22Rv1 (cell line): ENCODE measurements around the gene UBE2D4.
"Not testable (repeated sequence)": the region's sequence is repeated elsewhere in the genome, so short reads cannot be mapped to it uniquely, and the experiment has no call there.

ENCODE experiments used
- H3K27ac ChIP-seq: fragments of 450-650 bp; 2 replicates; pipeline ENCODE4 v1.5.1; 2017
- ZFX ChIP-seq: fragments of 450-650 bp; IDR thresholded peaks from 2 replicates; pipeline ENCODE4 v1.6.1; 2017; ENCODE audit warnings: antibody characterized with exemption, borderline replicate concordance
- TF ChIP-seq, protein P1 (sequence below): fragments of 450-650 bp; IDR thresholded peaks from 2 replicates; pipeline ENCODE4 v1.5.1; 2017; ENCODE audit warnings: mild to moderate bottlenecking

UBE2D4 gene

DNA sequence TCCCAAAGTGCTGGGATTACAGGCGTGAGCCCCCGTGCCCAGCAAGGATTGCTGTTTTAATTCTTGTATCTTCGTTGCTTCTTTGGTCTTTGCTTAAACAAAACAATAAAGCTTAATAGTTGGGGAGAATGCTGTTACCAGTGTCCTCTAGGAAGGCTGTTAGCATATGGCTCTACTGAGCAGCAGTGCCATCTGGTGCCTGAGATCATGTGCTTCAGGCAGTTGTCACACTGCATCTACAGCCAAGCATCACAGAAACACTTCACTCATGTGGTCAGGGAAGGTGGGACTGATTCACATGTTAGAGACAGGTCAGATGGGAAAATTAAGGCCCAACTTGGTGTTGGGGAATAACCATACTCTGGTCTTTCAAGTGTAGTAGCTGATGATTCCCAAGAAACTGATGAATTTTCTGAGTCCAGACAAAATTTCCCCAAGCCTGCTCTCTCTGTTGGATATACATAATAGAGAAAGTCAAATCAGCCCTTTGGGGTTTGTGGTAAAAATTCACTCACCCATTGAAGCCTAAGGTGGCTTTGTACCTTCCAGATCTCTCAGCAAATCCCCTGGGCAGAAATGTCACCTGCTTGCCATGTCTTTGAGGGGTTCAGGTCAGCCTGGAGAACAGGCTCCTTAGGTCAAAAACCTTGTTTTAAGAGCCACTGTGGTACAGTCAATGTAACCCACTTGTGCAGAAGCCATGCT is 28.4 kb downstream of the UBE2D4 start:
- TF ChIP-seq ZFX, result no peak
- TF ChIP-seq, protein P1, sequence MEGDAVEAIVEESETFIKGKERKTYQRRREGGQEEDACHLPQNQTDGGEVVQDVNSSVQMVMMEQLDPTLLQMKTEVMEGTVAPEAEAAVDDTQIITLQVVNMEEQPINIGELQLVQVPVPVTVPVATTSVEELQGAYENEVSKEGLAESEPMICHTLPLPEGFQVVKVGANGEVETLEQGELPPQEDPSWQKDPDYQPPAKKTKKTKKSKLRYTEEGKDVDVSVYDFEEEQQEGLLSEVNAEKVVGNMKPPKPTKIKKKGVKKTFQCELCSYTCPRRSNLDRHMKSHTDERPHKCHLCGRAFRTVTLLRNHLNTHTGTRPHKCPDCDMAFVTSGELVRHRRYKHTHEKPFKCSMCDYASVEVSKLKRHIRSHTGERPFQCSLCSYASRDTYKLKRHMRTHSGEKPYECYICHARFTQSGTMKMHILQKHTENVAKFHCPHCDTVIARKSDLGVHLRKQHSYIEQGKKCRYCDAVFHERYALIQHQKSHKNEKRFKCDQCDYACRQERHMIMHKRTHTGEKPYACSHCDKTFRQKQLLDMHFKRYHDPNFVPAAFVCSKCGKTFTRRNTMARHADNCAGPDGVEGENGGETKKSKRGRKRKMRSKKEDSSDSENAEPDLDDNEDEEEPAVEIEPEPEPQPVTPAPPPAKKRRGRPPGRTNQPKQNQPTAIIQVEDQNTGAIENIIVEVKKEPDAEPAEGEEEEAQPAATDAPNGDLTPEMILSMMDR, result peak; percentile 76
- no peak overlapping the region for H3K27ac ChIP-seq

DNA sequence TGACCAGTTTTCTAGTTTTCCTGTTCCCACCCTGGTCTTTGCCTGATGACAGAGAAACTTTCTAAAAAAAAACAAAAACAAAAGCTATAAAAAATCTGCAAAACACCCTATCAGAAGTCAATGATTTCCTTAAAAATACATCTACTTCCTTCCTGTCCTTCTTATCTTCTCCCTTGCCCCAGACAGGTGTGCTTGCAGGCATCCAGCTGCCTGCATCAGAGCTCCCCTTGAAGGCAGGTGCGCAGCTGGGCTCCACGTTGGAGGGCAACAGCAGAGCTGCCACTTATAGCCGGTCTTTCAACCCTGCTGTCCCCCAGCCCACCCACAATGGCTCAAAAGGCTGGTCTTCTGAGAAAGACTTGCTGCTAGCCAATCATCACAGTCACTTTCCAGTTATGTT is 29.8 kb downstream of the UBE2D4 start:
- H3K27ac ChIP-seq, result no peak overlapping the region
- TF ChIP-seq ZFX, result no peak
- TF ChIP-seq, protein P1, result no peak

DNA sequence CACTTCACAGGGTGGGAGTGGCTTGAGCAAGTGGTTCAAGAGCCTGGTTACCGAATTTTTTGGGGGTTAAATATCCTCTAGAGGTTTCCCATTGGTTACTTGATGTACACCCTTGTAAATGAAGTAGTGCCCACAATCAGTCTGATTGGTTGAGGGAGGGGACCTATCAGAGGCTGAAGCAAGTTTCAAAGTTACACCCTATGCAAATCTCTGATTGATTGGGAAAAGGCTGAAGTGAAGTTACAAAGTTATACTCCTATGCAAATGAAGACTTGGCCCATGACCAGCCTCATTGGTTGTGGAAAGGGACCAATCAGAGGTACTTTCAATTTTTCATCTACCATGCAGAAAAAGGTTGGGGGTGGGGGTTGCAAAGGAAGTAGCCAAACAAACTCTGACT is 34.7 kb downstream of the UBE2D4 start:
- TF ChIP-seq, protein P1, result no peak
- TF ChIP-seq ZFX, result no peak

DNA sequence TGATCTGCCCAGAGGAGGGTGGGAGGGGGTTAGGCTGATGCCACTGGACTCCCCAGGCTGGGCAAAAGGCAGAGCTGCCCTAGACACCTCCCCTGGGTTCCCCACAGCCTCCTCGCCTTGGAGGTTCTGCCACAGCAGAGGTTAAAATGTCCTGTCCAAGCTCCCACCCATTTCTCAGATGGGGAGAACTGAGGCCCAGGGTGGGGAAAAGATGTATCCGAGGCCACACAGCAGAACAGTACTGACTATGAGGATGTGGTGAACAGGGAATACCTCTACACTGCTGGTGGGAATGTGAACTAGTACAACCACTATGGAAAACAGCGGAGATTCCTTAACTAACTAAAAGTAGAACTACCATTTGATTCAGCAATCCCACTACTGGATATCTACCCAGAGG is 40.2 kb downstream of the UBE2D4 start:
- not testable (repeated sequence) for H3K27ac ChIP-seq

More for the DNA sequence above, 34.7 kb downstream of the UBE2D4 start:
- no peak overlapping the region for H3K27ac ChIP-seq

DNA sequence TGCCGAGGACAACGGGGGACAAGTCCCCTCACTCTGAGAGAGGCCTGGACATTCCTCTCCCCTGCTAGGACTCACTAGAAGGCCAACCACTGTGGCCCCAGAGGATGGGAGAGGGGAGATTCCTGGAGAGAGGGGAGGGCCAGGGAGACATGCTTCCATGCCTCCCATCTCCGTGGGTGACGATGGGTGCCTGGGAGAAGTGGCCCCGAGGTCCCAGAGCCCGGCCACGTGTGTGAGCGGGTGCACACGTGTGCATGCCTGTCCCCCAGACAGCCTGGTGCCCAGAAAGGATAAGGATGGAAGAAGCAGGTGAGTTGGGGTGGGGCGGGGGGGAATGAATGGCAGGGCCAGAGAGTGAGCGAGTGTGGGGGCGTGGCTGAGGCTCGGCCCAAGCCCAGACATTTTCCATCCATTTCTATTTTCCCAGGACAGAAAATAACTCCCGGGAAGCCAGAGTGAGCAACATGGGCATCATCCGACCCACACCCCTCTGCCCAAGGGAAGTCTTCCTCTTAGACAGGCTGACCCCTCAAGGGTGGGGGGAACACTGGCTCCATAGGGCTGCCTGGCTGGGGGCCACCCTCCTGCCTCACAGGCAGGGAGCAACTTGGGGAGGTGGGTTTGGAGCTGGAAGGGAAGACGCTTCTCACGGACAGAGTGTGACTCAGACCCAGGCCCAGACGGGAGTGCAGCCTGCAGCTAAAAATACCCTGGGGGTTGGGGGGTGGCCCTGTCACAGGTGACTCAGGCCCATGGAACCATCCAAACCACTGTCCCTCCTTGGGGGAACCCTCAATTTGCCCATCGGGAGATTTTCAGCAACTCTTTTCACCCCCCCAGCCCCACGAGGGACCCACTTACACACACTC is 42.2 kb downstream of the UBE2D4 start:
- not testable (repeated sequence) for H3K27ac ChIP-seq

DNA sequence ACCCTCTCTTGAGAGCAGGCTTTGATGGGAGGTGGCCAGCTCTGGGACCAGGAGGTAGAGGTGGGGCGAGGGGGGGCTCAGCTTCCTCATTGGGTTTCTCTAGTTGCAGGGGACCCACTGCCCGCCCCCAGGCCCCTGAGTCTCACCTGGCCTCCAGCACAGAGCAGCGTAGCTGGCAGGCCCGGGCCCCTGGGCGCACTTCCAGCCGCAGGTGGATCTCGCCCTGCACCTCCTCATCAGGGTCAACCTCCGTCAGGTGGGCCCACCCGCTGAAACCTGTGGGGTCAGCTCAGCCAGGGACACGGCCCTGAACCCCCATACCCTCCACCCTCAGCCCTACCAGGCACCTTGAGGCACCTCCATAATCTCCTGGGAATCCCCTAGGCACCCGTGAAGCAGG is 43.4 kb downstream of the UBE2D4 start:
- H3K27ac ChIP-seq, result not testable (repeated sequence)

DNA sequence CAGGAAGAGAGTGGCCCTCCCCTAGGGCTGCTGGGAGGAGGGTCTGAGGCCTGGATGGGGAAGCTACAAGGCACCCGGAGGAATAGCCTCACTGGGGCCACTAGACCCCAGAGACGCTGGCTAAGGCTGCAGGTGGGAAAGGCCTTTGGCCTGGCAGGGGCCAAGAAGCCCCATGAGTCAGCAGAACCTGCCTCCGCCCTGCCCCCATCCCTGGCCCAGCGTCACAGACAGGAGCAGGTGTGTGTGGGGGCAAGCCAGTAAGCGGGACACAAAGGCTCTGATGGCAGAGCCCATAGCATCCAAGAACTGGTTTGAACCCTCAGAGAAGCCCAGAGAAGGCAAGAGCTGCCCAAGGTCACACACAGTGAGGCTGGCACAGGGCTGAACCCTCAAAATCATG is 44.5 kb downstream of the UBE2D4 start:
- H3K27ac ChIP-seq, result not testable (repeated sequence)

DNA sequence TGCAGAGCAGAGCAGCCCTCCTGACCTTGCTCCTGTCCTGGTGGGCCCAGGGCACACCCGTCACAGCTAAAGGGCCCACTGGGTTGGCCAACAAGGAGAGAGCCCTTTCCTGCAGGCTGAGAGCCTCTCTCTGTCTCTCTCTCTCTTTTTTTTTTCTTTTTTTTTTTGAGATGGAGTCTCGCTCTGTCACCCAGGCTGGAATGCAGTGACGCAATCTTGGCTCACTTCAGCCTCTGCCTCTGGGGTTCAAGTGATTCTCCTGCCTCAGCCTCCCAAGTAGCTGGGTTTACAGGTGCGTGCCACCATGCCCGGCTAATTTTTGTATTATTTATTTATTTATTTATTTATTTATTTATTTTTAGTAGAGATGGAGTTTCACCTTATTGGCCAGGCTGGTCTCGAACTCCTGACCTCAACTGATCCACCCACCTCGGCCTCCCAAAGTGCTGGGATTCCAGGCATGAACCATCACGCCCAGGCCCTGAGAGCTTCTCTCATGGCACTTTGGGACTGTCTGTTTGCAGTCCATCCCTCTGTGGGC is 47.9 kb downstream of the UBE2D4 start:
- not testable (repeated sequence) for H3K27ac ChIP-seq

DNA sequence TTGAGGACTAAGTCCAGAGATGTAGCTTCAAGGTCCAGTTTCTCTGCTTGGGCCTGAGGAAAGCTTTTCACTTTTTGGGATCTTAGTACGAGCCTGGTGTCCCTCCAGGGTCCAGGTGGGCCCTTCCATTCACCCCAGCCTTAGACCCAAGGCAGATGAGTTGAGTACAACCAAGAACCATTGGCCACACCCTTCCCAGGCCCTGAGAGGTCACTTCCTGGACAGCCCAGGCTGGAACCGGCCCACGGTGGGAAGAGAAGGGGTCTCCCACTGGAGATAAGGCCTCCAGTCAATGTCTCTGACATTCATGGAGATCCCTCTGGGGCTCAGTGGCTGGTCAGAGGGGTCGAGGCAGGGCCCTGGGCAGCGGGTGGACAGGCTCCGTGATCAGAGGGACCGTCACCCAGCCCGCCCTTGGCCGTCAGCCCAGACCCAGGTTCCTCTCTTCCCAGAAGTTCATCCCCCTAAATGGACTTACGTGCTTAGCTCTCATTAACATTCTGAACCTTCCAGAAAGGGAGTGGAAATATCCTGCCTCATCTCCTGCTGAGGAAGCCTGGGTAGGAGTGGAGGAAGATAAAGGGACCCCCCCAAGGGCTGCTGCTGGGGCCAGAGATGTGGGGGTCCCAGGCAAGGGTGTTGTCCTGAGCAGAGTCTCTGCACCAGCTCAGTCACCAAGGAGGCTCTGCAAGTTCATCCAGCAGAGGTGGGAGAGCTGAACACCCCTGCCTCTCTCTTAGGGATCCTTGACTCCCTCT is 48.7 kb downstream of the UBE2D4 start:
- not testable (repeated sequence) for H3K27ac ChIP-seq

DNA sequence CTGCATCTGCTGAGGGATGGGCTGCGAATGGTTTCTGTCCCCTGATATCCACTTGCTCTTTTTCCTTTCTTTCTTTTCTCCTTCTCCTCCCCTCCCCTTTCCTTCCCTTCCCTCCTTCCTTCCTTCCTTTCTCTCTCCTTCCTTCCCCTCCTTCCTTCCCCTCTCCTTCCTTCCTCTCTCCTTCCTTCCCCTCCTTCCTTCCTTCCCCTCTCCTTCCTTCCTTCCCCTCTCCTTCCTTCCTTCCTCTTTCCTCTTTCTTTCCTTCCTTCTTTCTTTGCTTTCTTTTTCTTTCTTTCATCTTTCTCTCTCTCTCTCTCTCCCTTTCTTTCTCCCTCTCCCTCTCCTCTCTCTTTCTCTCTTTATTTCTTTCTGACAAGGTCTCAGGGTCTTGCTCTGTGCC is 51.3 kb downstream of the UBE2D4 start:
- no peak overlapping the region for H3K27ac ChIP-seq
- TF ChIP-seq ZFX, result no peak
- TF ChIP-seq, protein P1, result no peak

DNA sequence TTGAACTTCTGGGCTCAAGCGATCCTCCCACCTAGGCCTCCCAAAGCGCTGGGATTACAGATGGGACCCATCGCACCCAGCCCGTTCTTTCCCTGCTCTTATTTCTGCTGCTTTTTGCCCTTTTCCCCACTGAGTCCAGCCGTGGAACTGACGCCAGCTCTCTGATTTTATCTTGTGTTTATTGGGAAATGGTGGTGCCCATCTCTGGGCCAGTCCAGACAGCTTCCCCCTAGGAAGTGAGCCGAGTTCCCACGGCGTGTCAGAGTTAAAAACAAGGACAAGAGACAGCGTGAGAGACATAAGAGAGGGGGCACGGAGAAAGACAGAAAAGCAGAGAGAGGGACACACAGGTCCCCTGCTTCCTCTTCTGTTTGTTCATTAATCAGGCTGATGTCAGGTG is 51.9 kb downstream of the UBE2D4 start:
- H3K27ac ChIP-seq, result not testable (repeated sequence)

DNA sequence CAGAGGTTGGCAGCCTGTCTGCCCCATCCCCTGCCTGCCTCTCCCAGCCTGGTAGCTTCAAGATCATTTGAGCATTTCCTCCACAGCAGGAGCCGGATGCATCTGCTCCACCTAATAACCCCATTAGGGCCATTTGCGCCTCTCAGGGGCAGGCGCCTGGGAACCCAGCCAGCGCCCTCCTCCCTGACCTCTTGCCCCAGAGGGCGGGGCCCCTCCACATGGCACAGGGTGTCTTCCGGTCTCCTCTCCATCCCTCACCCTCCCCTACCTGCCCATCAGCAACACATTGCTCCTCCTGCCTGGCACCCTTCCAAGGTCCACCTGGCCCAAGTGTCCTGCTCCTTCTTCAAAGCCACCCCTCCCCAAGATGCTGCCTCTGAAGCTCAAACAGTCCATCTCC is 56.6 kb downstream of the UBE2D4 start:
- H3K27ac ChIP-seq, result not testable (repeated sequence)
